Measurements from ENCODE around the gene IFT27.

- no peak for TF ChIP-seq GATA2 (IDR thresholded peaks at IDR 0.05; ENCODE audit: low read depth, low read length)
- no peak for TF ChIP-seq GATA3 (IDR thresholded peaks at IDR 0.05; ENCODE audit: low read depth, low read length)
These were observed 43.2 kb upstream of the IFT27 start for GRCh38 chr22:36819112-36819511.
